ENCODE data around the gene HIRA.
"Not testable (repeated sequence)": the region's sequence is repeated elsewhere in the genome, so short reads cannot be mapped to it uniquely, and the experiment has no call there.

HIRA gene

DNA sequence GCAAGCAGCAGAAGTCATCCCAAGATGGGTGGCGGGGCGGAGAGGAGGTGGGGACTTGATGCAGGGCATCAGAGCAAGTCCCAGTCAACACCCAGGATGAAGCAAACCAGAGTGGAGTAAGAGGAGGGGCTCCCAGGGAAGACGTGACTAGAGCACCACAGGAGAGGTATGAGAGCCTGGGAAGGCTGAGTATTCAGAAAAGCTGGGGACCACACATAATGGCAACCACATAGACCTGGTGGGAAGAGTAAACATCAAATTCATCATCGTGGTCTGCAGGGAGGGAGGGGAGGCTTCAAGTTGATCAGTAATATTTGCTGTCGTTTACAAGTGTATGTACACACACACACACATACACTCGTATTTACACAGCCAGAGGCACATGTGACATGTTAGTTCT lies 79.3 kb downstream of the HIRA start:
- no peak for DNase-seq

DNA sequence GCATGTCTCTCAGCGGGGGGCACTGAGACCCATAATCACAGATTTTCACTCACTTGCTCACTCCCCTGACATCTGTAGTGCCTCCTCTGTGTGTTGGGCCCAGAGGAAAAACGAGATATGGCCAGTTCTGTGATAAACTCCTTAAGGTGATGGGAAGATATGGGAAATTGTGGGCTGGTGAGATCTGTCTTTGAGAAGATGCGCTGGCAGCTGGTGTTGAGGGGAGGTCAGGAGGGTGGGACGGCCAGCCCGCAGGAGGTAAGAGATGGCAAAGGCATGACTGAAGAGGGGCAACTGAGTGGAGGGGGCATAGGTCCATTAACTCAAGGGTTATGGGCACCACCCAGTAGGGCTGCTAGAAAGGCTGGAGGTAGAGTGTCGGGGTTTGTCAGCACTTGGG lies 79.9 kb downstream of the HIRA start:
- DNase-seq: no peak

DNA sequence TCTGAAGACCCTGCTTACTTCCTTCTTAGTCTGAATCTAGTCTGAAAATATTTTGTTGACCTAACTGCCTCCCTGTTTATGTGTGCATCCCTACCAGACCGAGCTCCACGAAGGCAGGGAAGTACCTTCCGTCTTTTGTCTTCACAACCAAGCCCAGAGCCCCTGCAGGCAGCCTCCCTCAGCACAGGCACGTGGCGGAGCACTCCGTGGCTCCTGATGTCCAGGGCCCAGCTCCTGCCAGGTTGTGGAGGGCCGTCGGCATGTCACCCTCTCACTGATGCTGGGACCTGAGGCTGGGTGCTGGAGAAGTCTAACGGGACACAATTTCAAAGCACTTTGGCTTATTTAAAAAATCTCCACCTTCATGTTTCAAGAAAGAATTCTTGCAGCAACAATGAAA lies 80.6 kb downstream of the HIRA start:
- DNase-seq: no peak

DNA sequence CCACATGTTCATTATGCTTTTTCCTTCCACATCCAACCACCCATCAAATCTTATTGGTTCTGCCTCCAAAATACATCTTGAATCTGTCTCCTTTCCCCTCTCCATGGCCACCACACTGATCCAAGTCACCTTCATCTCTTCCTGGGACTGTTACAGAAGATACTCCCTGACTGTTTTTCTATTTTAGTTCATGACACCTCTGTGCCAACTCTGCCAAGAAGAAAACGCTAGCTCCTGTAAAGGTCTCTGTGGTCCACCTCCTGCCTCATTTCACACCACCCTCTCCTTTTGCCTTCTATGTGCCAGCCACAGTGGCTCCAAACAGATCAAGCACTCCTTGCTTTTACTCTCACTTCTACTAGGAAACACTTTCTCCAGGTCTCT lies 81.1 kb downstream of the HIRA start:
- DNase-seq: no peak

DNA sequence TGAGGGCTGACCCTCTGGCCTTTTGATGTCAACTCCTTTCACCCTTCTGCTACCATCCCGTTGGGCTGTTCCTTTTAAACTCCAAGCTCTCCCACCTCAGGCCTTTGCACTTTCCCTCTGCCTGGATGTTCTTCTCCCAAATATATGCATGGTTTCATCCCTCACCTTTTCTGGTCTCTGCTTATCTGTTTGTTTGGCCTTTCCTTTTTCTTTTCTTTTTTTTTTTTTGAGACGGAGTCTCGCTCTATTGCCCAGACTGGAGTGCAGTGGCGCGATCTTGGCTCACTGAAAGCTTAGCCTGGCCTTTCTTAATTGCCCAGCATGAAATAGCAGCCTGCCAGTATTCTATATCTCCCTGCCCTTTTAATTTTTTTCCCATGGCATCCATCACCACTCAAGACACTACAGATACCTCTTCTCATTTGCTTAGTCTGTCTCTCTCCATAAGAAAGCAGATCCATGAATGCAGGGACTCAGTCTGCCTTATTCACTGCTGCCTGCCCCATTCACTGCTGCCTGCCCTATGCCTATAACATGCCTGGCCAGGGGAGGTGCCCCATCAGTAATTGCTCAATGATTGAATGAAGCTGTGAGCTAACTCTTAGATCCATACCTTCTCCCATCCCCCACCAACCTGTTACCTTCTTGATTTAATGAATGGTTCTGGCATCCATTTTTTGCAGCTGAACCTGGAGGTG lies 81.6 kb downstream of the HIRA start:
- no peak for DNase-seq

DNA sequence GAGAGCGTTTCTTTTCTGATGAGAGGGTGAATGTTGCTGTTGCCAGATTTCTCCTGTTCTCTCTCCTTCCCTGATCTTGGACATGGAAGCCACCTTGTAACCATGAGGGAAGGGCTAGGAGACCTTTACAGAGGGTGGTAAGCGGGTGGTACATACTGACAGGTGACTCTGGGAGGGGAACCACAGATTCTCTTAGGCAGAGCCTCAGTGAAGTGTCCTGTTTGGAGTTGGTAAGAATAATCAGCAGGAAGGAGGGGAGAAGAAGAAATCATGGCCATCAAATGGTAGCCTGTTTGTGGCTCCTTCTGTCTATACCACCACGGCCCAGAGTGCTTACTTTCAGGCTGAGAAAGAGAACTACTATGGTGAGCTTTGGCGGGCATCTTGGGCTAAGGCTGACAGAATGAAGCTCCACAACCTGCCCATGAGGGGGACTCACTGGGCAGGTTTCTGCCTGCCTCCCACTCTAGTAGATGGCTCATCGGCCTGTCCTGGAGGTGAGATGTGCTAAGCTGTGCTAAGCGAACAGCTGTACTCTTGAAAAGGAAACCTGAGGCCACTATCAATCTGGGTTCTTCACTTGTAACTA lies 84.8 kb downstream of the HIRA start:
- no peak for DNase-seq

DNA sequence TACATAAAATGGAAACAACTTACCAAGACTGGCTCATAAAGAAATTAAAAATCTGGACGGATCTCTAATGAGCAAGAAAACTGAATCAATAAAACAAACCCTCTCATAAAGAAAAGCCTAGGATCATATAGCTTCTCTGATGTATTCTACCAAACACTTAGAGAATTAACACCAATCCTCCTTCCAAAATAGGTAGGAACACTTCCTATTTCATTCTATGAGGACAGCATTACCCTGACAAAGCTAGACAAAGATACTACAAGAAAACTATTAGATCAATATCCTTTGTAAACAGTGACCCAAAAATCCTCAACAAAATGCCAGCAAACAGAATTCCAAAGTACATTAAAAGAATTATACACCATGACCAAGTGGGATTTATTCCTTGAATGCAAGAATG lies 87.1 kb downstream of the HIRA start:
- DNase-seq: no peak

DNA sequence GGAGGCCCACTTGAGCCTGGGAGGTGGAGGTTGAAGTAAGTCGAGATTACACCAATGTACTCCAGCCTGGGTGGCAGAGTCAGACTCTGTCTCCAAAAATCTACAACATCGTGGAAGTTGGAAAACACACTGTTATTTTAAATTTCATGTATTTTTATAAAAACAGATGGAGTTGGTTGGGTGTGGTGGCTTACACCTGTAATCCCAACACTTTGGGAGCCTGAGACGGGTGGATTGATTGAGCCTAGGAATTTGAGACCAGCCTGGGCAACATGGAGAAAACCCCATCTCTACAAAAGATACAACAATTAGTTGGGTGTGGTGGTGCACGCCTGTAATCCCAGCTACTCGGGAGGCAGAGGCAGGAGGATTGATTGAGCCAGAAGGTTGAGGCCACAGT lies 88.1 kb downstream of the HIRA start:
- DNase-seq: no peak

DNA sequence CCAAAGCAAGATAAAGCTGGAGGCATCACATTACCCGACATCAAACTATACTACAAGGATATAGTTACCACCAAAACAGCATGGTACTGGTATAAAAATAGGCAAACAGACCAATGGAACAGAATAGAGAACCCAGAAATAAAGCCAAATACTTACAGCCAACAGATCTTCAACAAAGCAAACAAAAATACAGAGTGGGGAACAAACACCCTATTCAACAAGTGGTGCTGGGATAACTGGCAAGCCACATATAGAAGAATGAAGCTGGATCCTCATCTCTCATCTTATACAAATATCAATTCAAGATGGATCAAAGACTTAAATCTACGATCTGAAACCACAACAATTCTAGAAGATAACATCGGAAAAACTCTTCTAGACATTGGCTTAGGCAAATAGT lies 90.0 kb downstream of the HIRA start:
- no peak for DNase-seq

DNA sequence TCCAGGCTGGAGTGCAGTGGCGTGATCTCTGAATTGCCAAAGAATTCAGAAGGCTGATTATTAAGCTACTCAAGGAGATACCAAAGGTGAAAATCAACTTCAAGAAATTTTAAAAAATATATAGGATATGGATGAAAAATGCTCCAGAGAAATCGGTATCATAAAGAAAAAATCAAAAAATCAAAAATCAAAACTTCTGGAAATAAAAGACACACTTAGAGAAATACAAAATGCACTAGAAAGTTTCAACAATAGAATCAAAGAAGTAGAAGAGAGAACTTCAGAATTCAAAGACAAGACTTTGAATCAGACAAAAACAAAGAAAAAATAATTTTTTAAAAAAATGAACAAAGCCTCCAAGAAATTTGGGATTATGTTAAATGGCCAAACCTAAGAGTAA lies 94.4 kb downstream of the HIRA start:
- no peak for DNase-seq

DNA sequence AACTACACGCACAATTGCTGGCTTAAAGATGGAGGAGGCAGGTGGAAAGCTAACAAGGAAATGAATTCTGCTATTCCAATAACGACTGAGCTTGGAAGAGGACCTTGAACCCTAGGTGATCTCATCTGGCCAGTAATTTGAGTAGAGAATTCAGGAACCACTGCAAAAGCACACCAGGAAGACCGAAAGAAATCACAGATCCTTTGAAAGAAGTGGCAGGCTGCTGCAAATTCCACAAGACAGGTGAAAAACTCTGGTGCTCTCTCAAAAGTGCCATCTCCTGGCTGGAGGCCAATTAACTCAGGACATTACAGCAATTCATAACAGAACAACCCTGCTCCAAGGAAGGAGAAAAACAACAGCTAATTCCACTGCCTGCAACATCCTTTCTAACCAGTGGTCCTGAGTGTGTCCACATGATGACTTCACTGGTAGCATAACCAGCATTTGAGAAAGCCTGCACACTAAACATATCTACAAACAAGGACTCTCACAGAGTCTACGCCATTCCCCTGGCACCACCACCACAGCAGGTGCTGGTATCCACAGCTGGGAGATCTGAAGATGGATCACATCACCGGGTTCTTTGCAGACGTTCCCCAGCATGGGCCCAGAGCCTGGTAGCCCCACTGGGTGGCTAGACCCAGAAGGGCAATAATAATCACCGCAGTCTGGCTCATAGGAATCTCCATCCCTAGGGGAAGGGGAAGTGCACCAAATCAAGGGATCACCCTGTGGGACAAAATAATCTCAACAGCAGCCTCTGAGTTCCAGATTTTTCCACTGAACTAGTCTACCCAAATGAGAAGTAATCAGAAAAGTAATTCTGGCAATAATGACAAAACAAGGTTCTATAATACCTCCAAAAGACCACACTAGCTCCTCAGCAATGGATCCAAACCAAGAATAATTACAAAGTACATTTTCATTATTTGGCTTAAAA lies 95.1 kb downstream of the HIRA start:
- no peak for DNase-seq

DNA sequence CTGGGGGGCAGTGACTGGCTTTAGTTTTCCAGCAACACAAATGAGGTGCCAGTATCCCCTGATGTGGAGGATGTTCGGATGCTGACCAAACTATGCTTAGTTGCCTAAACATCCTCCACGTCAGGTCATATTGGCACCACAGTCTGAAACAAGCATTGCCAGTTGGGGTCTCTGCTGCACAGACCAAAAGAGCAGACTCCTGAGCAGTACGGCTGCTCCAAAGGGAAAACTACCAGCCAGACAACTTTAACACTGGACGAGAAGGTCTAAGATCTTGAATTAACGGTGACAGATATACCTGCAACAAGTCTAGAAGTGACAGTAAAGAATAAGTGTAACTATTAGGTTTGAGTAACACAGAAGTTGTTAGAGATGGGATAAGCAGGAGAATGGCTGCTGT lies 99.6 kb downstream of the HIRA start:
- DNase-seq: no peak

DNA sequence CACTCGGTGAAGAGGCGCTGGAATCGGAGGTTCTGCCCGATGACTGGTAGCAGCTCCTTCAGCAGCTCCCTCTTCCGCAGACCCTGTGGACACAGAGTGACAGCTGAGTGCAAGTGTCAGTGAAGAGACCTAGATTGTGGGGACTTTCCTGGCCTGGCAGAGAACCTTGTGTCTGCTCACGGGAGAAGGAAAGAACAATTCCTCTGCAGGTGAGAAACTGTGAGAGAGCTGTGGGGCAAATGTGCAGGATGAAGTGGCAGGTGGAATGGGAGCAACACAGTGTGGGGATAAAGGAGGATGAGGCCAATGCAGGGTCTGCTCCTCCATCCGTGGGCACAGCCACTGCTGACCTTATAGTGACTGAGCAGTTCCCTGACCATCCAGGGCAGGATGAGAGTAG lies 100.1 kb downstream of the HIRA start:
- DNase-seq: no peak

DNA sequence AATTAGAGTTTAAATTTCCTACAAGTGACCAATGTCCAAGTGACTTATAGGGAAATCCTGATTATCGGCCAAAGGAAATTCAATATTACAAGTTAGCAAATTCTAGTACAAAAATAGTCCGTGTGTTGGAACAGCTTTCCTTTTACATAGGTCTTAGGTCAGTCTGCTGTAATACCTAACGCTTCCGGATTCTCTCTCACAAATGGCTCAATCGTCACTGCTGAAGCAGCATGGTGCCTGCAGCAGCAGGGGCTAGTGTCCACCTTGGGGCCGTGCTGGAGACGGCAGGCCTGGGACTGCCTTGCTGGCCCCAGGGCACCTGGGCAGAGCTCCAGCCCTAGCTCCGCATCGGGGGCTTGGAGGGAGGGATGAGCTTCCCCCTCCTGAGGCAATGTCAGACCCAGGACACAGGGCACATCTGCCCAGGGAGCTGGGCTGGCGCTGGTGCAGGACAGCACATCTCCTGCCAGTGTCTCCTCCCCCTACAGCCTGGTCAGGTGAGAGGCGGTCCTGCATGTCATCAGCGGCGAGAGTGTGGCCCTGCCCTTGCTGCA lies 100.6 kb downstream of the HIRA start:
- no peak for DNase-seq

DNA sequence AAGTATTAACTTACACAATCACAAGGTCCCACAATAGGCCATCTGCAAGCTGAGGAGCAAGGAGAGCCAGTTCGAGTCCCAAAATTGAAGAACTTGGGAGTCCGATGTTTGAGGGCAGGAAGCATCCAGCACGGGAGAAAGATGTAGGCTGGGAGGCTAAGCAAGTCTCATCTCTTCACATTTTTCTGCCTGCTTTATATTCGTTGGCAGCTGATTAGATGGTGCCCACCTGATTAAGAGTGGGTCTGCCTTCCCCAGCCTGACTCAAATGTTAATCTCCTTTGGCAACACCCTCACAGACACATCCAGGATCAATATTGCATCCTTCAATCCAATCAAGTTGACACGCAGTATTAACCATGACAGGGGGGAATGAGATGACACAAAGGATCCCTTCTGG lies 101.3 kb downstream of the HIRA start:
- DNase-seq: not testable (repeated sequence)

DNA sequence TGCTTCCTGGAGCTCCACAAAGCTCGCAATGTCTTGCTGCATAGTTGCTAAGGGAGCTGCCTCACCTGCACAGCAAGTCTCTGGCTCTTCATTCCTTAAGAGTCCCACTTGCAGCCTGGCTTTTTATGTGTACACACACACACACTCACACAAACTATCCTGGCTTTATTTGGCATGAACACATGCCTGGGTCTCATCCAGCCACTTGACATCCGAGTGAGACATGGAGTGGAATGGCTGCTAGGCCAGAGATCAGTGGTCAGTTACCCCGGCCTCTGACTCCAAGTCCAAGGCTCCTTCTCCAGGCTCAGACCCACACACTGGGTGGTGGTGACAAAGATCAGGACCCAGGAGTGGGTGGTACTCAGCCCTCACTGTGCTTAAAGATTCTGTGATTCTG lies 102.1 kb downstream of the HIRA start:
- no peak for DNase-seq

DNA sequence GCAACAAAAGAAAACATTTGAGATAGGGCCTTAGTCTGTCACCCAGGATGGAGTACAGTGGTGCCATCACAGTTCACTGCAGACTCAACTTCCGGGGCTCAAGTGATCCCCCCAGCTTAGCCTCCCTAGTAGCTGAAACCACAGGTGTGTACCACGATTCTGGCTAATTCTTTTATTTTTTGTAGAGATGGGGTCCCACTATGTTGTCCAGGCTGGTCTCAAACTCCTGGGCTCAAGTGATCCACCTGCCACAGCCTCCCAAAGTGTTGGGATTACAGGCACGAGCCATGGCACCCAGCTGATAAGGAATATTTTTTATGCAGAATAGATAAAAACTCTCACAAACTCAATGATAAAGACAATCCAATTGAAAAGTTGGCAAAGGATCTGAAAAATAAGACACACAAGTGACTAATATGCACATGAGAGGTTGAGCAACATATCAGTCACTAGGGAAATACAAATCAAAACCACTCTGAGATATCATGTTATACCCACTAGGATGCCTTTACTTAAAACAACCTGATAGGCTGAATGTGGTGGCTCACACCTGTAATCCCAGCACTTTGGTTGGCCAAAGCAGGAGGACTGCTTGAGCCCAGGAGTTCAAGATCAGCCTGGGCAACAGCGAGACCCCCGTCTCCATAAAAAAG lies 106.1 kb downstream of the HIRA start:
- no peak for DNase-seq

DNA sequence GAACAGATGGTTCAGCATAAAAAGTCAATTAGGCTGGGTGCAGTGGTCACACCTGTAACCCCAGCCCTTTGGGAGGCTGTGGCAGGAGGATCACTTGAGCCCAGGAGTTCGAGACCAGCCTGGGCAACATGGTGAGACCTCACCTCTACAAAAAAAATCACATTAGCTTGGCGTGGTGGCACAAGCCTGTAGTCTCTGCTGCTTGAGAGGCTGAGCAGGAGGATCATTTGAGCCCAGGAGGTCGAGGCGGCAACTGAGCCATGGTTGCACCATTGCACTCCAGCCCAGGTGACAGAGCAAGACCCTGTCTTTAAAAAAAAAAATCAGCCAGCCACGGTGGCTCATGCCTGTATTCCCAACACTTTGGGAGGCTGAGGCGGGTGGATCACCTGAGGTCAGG lies 108.1 kb downstream of the HIRA start:
- not testable (repeated sequence) for DNase-seq

DNA sequence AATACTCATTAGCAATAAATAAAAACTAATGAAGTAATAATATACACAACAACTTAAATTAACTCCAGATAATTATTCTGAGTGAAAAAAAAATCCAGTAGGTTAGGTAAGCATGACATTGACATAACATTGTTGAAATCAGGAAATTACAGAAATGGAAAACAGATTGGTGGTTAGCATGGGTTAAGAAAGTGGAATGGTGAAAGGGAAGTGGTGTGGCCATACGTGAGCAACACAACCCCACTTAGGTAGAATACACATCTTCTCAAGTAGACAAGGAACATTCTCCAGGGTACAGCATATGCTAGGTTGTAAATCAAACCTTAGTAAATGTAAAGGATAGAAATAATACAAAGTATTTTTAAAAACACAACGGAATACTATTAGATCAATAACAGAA lies 109.8 kb downstream of the HIRA start:
- DNase-seq: no peak

DNA sequence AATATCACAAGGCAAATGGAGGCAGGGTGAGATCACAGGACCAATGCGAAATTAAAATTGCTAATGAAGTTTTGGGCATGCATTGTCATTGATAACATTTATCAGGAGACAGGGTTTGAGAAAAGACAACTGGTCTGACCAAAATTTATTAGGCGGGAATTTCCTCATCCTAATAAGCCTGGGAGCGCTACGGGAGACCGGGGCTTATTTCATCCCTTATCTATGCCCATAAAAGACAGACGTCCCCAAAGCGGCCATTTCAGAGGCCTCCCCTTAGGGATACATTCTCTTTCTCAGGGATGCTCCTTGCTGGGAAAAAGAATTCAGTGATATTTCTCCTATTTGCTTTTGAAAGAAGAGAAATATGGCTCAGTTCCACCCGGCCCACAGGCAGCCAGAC lies 111.4 kb downstream of the HIRA start:
- not testable (repeated sequence) for DNase-seq

DNA sequence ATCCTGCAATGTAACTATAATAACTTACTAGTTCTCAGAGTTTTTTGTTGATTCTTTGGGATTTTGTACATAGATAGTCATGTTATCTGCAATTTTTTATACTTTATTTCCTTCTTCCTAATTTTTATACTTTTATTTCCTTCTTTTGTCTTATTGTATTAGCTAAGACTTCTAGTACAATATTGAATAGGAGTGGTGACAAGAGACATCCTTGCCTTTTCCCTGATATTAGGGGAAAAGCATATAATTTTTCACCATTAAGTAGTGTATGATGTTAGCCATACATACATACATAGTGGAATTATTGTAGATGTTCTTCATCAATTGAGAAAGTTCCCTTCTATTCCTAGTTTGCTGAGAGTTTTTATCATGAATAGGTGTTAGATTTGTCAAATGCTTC lies 112.3 kb downstream of the HIRA start:
- DNase-seq: no peak

DNA sequence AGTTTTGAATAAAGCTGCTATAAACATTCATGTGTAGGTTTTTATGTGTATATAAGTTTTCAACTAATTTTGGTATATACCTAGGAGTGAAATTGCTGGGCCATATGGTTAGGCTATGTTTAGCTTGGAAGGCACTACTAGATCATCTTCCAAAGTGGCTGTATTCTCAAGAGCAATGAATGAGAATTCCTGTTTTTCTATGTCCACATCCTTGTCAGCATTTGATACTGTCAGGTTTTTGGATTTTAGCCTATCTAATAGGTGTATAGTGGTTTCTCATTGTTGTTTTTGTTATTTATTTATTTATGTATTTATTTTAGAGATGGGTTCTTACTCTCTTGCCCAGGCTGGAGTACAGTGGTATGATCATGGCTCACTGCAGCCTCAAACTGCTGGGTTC lies 113.7 kb downstream of the HIRA start:
- no peak for DNase-seq

DNA sequence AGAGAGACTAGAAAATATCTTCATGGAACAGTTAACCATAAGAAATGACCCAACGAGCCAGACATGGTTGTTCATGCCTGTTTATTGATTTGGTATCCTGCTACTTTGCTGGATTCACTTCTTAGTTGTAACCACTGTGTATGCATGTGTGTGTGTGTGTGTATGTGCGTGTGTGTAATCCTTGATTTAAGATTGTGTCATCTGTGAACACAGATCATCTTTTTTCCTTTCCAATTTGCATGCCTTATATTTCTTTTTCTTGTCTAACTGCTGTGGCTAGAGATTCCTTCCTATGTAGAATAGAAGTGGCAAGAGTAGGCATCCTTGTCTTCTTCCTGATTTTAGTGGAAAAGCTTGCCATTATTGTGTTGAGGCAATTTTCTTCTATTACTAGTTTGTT lies 123.7 kb downstream of the HIRA start:
- no peak for DNase-seq
